Lung (tissue), 12 donors: ENCODE data around the gene SPX. TPM values are rescaled to one million over a fixed set of nuclear protein-coding genes. Genes with fewer than 3 reads are reported as not detected.

Experiments used
- ATAC-seq: fragments of 200-7000 bp; cut with Tn5 transposase; one replicate; pipeline ENCODE4 v1.9.1; 2020; ENCODE audit warnings: moderate number of reproducible peaks; ENCODE audit not compliant: insufficient read depth, low FRiP score
- DNase-seq, 3 donors: peaks; one replicate each; pipeline ENCODE4 v3.0.0-alpha.2; 2013 to 2017
- H3K27ac ChIP-seq, 2 donors: one replicate each; pipeline ENCODE4 v1.5.1; 2013; ENCODE audit warnings: mild to moderate bottlenecking in 2 of 2, moderate library complexity in 2 of 2, control low read depth in 1 of 2, inconsistent platforms in 1 of 2, low read depth in 1 of 2, low read length in 1 of 2
- H3K27me3 ChIP-seq, 3 donors: one replicate each; pipeline ENCODE4 v1.5.1; 2013; ENCODE audit warnings: low read length in 2 of 3; ENCODE audit not compliant: control insufficient read depth in 3 of 3, insufficient read depth in 3 of 3
- H3K36me3 ChIP-seq, 4 donors: one replicate each; pipeline ENCODE4 v1.5.1; 2013; ENCODE audit warnings: low read length in 4 of 4, mild to moderate bottlenecking in 1 of 4, moderate library complexity in 1 of 4; ENCODE audit not compliant: control insufficient read depth in 4 of 4, insufficient read depth in 4 of 4
- H3K4me1 ChIP-seq, 5 donors: one replicate each; pipeline ENCODE4 v1.5.1; 2013; ENCODE audit warnings: low read length in 5 of 5, mild to moderate bottlenecking in 2 of 5, moderate library complexity in 1 of 5; ENCODE audit not compliant: control insufficient read depth in 5 of 5, insufficient read depth in 5 of 5
- H3K4me3 ChIP-seq: one replicate; pipeline ENCODE4 v1.5.1; 2013; ENCODE audit warnings: mild to moderate bottlenecking, control low read depth, moderate library complexity
- H3K9ac ChIP-seq, 2 donors: one replicate each; pipeline ENCODE4 v1.5.1; 2013; ENCODE audit warnings: low read length in 2 of 2, control low read depth in 1 of 2; ENCODE audit not compliant: insufficient read depth in 1 of 2
- H3K9me3 ChIP-seq, 4 donors: one replicate each; pipeline ENCODE4 v1.5.1; 2013; ENCODE audit warnings: low read length in 3 of 4, mild to moderate bottlenecking in 1 of 4, moderate library complexity in 1 of 4; ENCODE audit not compliant: control insufficient read depth in 4 of 4, insufficient read depth in 3 of 4
- WGBS, 2 donors: extraction: QIAGEN DNeasy Blood & Tissue Kit; methylation state at CpG; one replicate each; pipeline ENCODE4 v1.1.7; 2013; 5-methylcytosine and 5-hydroxymethylcytosine counted together
- polyA plus RNA-seq, 2 donors: library from polyadenylated mRNA; stranded (reverse); fragments of 200-250 nt; gene quantifications; one replicate each; pipeline ENCODE4 v1.2.1, GENCODE V29; 2013
- total RNA-seq, 2 donors: library from RNA; depleted of rRNA in 1 of 2; stranded (reverse); fragments of >200 nt in 1 of 2; gene quantifications; one replicate each; pipeline ENCODE4 v1.2.1, GENCODE V29; 2014 to 2021
- TF ChIP-seq, protein P1 (sequence below): IDR thresholded peaks from 2 replicates; pipeline ENCODE4 v1.5.1; 2012; ENCODE audit warnings: mild to moderate bottlenecking; ENCODE audit errors: control extremely low read depth, extremely low read depth
- donor health status: control.
- donor health status: control.
- donor health status: Bipolar disorder and iron deficiency.
- donor health status: healthy.
- donor health status: DM: yes; HTN: yes; CAD: no.

The SPX gene
- total and polyA plus RNA-seq, 4 donors: 0.09 to 24.0 (median 0.55) TPM

DNA sequence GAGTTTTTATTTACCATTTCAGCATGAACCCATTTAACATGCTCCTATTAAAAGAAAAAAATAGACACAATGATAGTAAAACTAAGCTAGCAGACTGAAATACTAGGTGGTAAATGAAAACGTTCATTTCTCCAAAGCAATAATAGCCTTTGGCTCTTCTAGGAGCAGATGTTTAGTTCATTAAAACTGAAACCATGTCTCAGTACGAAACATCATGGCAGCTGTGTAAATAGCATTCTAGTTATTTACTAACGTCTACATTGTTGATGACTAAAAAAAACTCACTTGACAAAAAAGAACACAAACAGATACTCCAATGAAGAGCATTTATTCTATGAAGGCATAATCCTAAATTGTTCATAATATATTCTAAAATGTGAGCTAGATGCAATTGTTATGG lies 42.6 kb upstream of the SPX start:
- Histone ChIP-seq H3K36me3 (peaks cover 18 to 42% (median 28%) of the 10 kb centered on the region in 4 donors), H3K9me3 (no peaks in the 10 kb centered on the region), H3K27ac (no peak overlapping the region), H3K27me3 (no peaks in the 10 kb centered on the region), H3K4me1 (no peaks in the 10 kb centered on the region), H3K4me3 (no peak overlapping the region), H3K9ac (no peak overlapping the region)
- TF ChIP-seq, protein P1, sequence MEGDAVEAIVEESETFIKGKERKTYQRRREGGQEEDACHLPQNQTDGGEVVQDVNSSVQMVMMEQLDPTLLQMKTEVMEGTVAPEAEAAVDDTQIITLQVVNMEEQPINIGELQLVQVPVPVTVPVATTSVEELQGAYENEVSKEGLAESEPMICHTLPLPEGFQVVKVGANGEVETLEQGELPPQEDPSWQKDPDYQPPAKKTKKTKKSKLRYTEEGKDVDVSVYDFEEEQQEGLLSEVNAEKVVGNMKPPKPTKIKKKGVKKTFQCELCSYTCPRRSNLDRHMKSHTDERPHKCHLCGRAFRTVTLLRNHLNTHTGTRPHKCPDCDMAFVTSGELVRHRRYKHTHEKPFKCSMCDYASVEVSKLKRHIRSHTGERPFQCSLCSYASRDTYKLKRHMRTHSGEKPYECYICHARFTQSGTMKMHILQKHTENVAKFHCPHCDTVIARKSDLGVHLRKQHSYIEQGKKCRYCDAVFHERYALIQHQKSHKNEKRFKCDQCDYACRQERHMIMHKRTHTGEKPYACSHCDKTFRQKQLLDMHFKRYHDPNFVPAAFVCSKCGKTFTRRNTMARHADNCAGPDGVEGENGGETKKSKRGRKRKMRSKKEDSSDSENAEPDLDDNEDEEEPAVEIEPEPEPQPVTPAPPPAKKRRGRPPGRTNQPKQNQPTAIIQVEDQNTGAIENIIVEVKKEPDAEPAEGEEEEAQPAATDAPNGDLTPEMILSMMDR: no peak
- ATAC-seq (no peak), DNase-seq (no peak)
- WGBS, 2 donors: 79 to 91% methylated on average over 3 of the region's 3 CpGs

DNA sequence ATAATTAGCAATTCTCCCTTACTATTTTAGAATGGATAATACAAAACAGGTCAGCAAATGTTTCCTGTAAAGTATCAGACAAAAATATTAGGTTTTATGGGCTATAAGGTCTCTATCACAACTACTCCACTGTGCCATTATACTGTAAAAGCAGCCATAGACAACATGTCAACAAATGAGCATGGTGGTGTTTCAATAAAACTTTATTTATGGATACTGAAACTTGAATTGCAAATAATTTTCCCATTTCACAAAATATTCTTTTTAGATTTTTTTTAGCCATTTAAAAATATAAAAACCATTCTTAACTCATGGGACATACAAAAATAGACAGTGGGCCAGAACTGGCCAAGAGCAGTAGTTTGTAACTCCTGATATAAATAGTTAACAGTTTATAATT lies 40.1 kb upstream of the SPX start:
- no peaks in the 10 kb centered on the region for H3K27me3 ChIP-seq
- H3K4me1 ChIP-seq: no peaks in the 10 kb centered on the region
- no peak overlapping the region for H3K4me3 ChIP-seq
- TF ChIP-seq, protein P1: no peak
- H3K36me3 ChIP-seq: peaks cover 8 to 32% (median 21%) of the 10 kb centered on the region in 4 donors
- no peaks in the 10 kb centered on the region for H3K9me3 ChIP-seq
- no peak for DNase-seq
- no peak overlapping the region for H3K27ac ChIP-seq
- ATAC-seq: no peak
- no peak overlapping the region for H3K9ac ChIP-seq

DNA sequence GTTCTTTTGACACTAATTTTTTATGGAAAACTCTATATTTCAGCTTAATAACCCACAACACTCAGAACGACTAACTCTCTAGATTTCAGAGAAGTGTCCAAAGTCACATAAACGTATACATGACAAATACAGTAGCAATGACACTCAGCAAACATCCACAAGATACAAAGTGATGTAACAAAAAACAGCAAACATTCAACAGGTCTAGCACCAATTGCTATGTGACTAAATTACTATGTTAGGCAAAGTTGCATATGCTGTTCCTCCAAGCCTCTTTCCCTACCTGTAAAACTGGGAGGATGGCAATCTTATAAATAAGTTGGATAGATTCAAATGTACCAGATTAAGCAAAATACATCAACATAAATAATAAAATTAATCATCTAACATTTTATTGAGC lies 26.3 kb upstream of the SPX start:
- Histone ChIP-seq H3K4me1 (peaks cover 5 to 23% (median 9%) of the 10 kb centered on the region in 5 donors), H3K9ac (no peak overlapping the region), H3K4me3 (no peak overlapping the region), H3K27ac (no peak overlapping the region), H3K9me3 (no peaks in the 10 kb centered on the region), H3K36me3 (peaks cover 9 to 24% (median 16%) of the 10 kb centered on the region in 4 donors), H3K27me3 (no peaks in the 10 kb centered on the region)
- DNase-seq: no peak
- no peak for ATAC-seq
- TF ChIP-seq, protein P1: no peak
- 72 to 88% methylated on average over 2 of the region's 2 CpGs for WGBS, 2 donors

DNA sequence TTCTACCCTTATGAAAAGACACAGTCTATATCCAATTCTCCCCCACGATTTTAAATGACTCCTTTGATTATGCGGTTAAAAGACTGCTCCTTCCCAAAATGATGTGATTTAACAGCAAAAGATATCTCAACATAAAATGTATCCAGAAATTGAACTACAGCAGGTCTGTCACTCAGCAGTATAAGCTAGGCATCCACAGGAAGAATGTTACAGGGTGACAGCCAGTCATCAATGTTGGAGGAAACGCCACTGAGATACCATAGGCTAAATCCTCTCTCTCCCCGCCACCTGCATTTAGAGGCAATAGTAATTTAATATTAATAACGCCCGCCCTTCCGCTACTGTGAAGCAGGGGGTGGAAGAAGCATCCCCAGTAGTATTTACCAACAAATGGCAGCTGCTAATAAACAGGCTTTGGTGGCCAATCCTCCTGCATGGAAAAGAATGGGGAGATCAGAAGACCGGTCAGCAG lies 25.3 kb upstream of the SPX start:
- peak overlapping the region; percentile 65 for H3K4me3 ChIP-seq
- no peaks in the 10 kb centered on the region for H3K27me3 ChIP-seq
- WGBS, 2 donors: 7 to 8% methylated on average over 8 of the region's 8 CpGs
- peaks cover 9 to 19% (median 13%) of the 10 kb centered on the region in 4 donors for H3K36me3 ChIP-seq
- no peak for ATAC-seq
- TF ChIP-seq, protein P1: no peak
- H3K9ac ChIP-seq: peak overlapping the region; percentile 43 to 83
- H3K27ac ChIP-seq: peak overlapping the region; percentile 80 to 93
- H3K9me3 ChIP-seq: no peaks in the 10 kb centered on the region
- DNase-seq: no peak
- peaks cover 5 to 23% (median 9%) of the 10 kb centered on the region in 5 donors for H3K4me1 ChIP-seq
